Central memory CD4-positive, alpha-beta T cell (primary cell): ENCODE measurements around the gene ASTN1.
"Not testable (repeated sequence)": the region's sequence is repeated elsewhere in the genome, so short reads cannot be mapped to it uniquely, and the experiment has no call there.

Source experiments
- DNase-seq: peaks from one replicate; pipeline ENCODE4 v3.0.0; 2022

The ASTN1 gene

GRCh38 chr1:177103005-177103852, 61.3 kb downstream of the ASTN1 start:
- DNase-seq = no peak

- DNase-seq = no peak
Measured at GRCh38 chr1:177092001-177092400, 72.5 kb downstream of the ASTN1 start.

- DNase-seq = no peak
Measured at GRCh38 chr1:177091040-177091439, 73.5 kb downstream of the ASTN1 start.

GRCh38 chr1:177088966-177089365, 75.5 kb downstream of the ASTN1 start:
- DNase-seq = no peak

GRCh38 chr1:177082855-177083693, 81.4 kb downstream of the ASTN1 start:
- no peak for DNase-seq

- DNase-seq = no peak
Measured at GRCh38 chr1:177080564-177080963, 83.9 kb downstream of the ASTN1 start.

- no peak for DNase-seq
Measured at GRCh38 chr1:177077734-177078499, 86.6 kb downstream of the ASTN1 start.

- no peak for DNase-seq
Measured at GRCh38 chr1:177077006-177077405, 87.5 kb downstream of the ASTN1 start.

GRCh38 chr1:177074811-177075210, 89.7 kb downstream of the ASTN1 start:
- DNase-seq = not testable (repeated sequence)

GRCh38 chr1:177069490-177069889, 95.0 kb downstream of the ASTN1 start:
- no peak for DNase-seq

- no peak for DNase-seq
Measured at GRCh38 chr1:177067752-177068410, 96.6 kb downstream of the ASTN1 start.

GRCh38 chr1:177065430-177065829, 99.1 kb downstream of the ASTN1 start:
- DNase-seq = no peak

- DNase-seq = no peak
Measured at GRCh38 chr1:177063648-177064047, 100.9 kb downstream of the ASTN1 start.

- DNase-seq = no peak
Measured at GRCh38 chr1:177054542-177054941, 110.0 kb downstream of the ASTN1 start.

GRCh38 chr1:177053648-177054047, 110.9 kb downstream of the ASTN1 start:
- DNase-seq = no peak

- no peak for DNase-seq
Measured at GRCh38 chr1:177048314-177049069, 116.0 kb downstream of the ASTN1 start.

- DNase-seq = no peak
Measured at GRCh38 chr1:177045151-177045550, 119.4 kb downstream of the ASTN1 start.

- no peak for DNase-seq
Measured at GRCh38 chr1:177044390-177044789, 120.1 kb downstream of the ASTN1 start.

GRCh38 chr1:177043597-177043996, 120.9 kb downstream of the ASTN1 start:
- DNase-seq = no peak

GRCh38 chr1:177035586-177035985, 128.9 kb downstream of the ASTN1 start:
- no peak for DNase-seq

- DNase-seq = no peak
Measured at GRCh38 chr1:177033628-177034027, 130.9 kb downstream of the ASTN1 start.

GRCh38 chr1:177032434-177032833, 132.1 kb downstream of the ASTN1 start:
- DNase-seq = no peak
